Measurements from ENCODE around the gene STK11.

STK11 gene

GRCh38 chr19:1247748-1248138, 42.2 kb downstream of the STK11 start:
- H4K8ac ChIP-seq (ENCODE audit: low read depth, low read length), result no peak overlapping the region
- no CpG with 5 or more reads among the region's 8 CpGs for WGBS, 2 donors (ENCODE audit: extremely low coverage in 2 of 2, insufficient read length in 2 of 2, insufficient replicate concordance in 1 of 2)

GRCh38 chr19:1248139-1248785, 42.7 kb downstream of the STK11 start, which contains the start of gene MIDN:
Gene MIDN, plus strand, starts transcription at chr19:1248583. Its CDS starts 1,714 bp downstream, at chr19:1250297.
- peaks cover 19% of the 10 kb centered on the region for H3K79me1 ChIP-seq (ENCODE audit: low read depth, low read length)
- peak within 1 kb of the TSS; percentile 93 for H2BK5ac ChIP-seq (ENCODE audit: low read length)
- DNase-seq (ENCODE audit: low spot score), result no peak

More at GRCh38 chr19:1247748-1248138, 42.2 kb downstream of the STK11 start:
- H2AK5ac ChIP-seq (ENCODE audit: low read depth, low read length), result peak overlapping the region; percentile 94
- H3K36me3 ChIP-seq (replicated peaks in 1 of 2; ENCODE audit: control insufficient read depth in 2 of 2, insufficient read depth in 2 of 2, low read length in 2 of 2), result peaks cover 10 to 24% of the 10 kb centered on the region in 2 donors
- peak overlapping the region; percentile 93 for H2BK12ac ChIP-seq (ENCODE audit: low read length)
- H3K9me3 ChIP-seq (replicated peaks in 1 of 2; ENCODE audit: control insufficient read depth in 2 of 2, insufficient read depth in 1 of 2, low read depth in 1 of 2, low read length in 2 of 2), result no peaks in the 10 kb centered on the region
- peak overlapping the region; percentile 64 for H3K9ac ChIP-seq (ENCODE audit: low read depth, low read length, poor library complexity)
- peak overlapping the region; percentile 95 for H3K18ac ChIP-seq (ENCODE audit: low read length)
- H3K27ac ChIP-seq (replicated peaks; ENCODE audit: low read length), result peak overlapping the region; percentile 59
- no peaks in the 10 kb centered on the region for H3K27me3 ChIP-seq (ENCODE audit: control insufficient read depth in 3 of 3, insufficient read depth in 3 of 3, low read depth in 1 of 3, low read length in 3 of 3)
- H3K79me1 ChIP-seq (ENCODE audit: low read depth, low read length), result peaks cover 15% of the 10 kb centered on the region
- H3K4ac ChIP-seq (ENCODE audit: low read length), result no peak overlapping the region
- H3K14ac ChIP-seq (ENCODE audit: low read length), result no peak overlapping the region
- no peak for DNase-seq (ENCODE audit: low spot score)
- peak overlapping the region; percentile 54 for H2BK15ac ChIP-seq (ENCODE audit: low read length)
- peak overlapping the region; percentile 73 for H3K4me2 ChIP-seq (ENCODE audit: insufficient read depth, low read length, poor library complexity, severe bottlenecking)
- no peak overlapping the region for H2AFZ ChIP-seq (ENCODE audit: low read length)
- H4K91ac ChIP-seq (ENCODE audit: low read depth, low read length, poor library complexity), result no peak overlapping the region
- peak overlapping the region; percentile 56 for H2BK120ac ChIP-seq (ENCODE audit: low read depth, low read length)
- peak overlapping the region; percentile 78 to 98 for H3K4me3 ChIP-seq (ENCODE audit: low read length in 2 of 2)
- peak overlapping the region; percentile 93 for H2BK5ac ChIP-seq (ENCODE audit: low read length)
- H3K23ac ChIP-seq (ENCODE audit: low read depth, low read length, poor library complexity), result peak overlapping the region; percentile 34
- peaks cover 14 to 32% of the 10 kb centered on the region in 2 donors for H3K4me1 ChIP-seq (ENCODE audit: control insufficient read depth in 2 of 2, insufficient read depth in 1 of 2, low read depth in 1 of 2, low read length in 2 of 2)

GRCh38 chr19:1248786-1249297, 43.3 kb downstream of the STK11 start:
- Histone ChIP-seq H3K36me3 (replicated peaks in 1 of 2; ENCODE audit: control insufficient read depth in 2 of 2, insufficient read depth in 2 of 2, low read length in 2 of 2) (peaks cover 16 to 34% of the 10 kb centered on the region in 2 donors), H3K4me2 (ENCODE audit: insufficient read depth, low read length, poor library complexity, severe bottlenecking) (peak overlapping the region; percentile 64), H3K23ac (ENCODE audit: low read depth, low read length, poor library complexity) (peak overlapping the region; percentile 97), H3K27me3 (ENCODE audit: control insufficient read depth in 3 of 3, insufficient read depth in 3 of 3, low read depth in 1 of 3, low read length in 3 of 3) (no peaks in the 10 kb centered on the region), H3K4ac (ENCODE audit: low read length) (peak overlapping the region; percentile 53), H2BK12ac (ENCODE audit: low read length) (no peak overlapping the region), H3K9ac (ENCODE audit: low read depth, low read length, poor library complexity) (peak overlapping the region; percentile 91), H3K9me3 (replicated peaks in 1 of 2; ENCODE audit: control insufficient read depth in 2 of 2, insufficient read depth in 1 of 2, low read depth in 1 of 2, low read length in 2 of 2) (no peaks in the 10 kb centered on the region), H3K14ac (ENCODE audit: low read length) (no peak overlapping the region), H2BK5ac (ENCODE audit: low read length) (peak overlapping the region; percentile 93), H3K18ac (ENCODE audit: low read length) (peak overlapping the region; percentile 98), H2AFZ (ENCODE audit: low read length) (peak overlapping the region; percentile 86), H3K27ac (replicated peaks; ENCODE audit: low read length) (peak overlapping the region; percentile 95), H4K8ac (ENCODE audit: low read depth, low read length) (no peak overlapping the region), H2AK5ac (ENCODE audit: low read depth, low read length) (peak overlapping the region; percentile 92), H3K4me3 (ENCODE audit: low read length in 2 of 2) (peak overlapping the region; percentile 95 to 98), H3K4me1 (ENCODE audit: control insufficient read depth in 2 of 2, insufficient read depth in 1 of 2, low read depth in 1 of 2, low read length in 2 of 2) (peaks cover 14 to 38% of the 10 kb centered on the region in 2 donors), H4K91ac (ENCODE audit: low read depth, low read length, poor library complexity) (no peak overlapping the region), H2BK120ac (ENCODE audit: low read depth, low read length) (peak overlapping the region; percentile 87), H2BK15ac (ENCODE audit: low read length) (peak overlapping the region; percentile 83), H3K79me1 (ENCODE audit: low read depth, low read length) (peaks cover 21% of the 10 kb centered on the region)
- no CpG with 5 or more reads among the region's 74 CpGs for WGBS, 2 donors (ENCODE audit: extremely low coverage in 2 of 2, insufficient read length in 2 of 2, insufficient replicate concordance in 1 of 2)
- DNase-seq (ENCODE audit: low spot score), result no peak

More at GRCh38 chr19:1248139-1248785, 42.7 kb downstream of the STK11 start, which contains the start of gene MIDN:
- Histone ChIP-seq H4K8ac (ENCODE audit: low read depth, low read length) (no peak within 1 kb of the TSS), H3K9me3 (replicated peaks in 1 of 2; ENCODE audit: control insufficient read depth in 2 of 2, insufficient read depth in 1 of 2, low read depth in 1 of 2, low read length in 2 of 2) (no peaks in the 10 kb centered on the region), H3K9ac (ENCODE audit: low read depth, low read length, poor library complexity) (peak within 1 kb of the TSS; percentile 91), H2AK5ac (ENCODE audit: low read depth, low read length) (peak within 1 kb of the TSS; percentile 94), H3K18ac (ENCODE audit: low read length) (peak within 1 kb of the TSS; percentile 99), H3K14ac (ENCODE audit: low read length) (peak within 1 kb of the TSS; percentile 82), H2AFZ (ENCODE audit: low read length) (peak within 1 kb of the TSS; percentile 86), H3K27me3 (ENCODE audit: control insufficient read depth in 3 of 3, insufficient read depth in 3 of 3, low read depth in 1 of 3, low read length in 3 of 3) (no peaks in the 10 kb centered on the region), H3K4me2 (ENCODE audit: insufficient read depth, low read length, poor library complexity, severe bottlenecking) (peak within 1 kb of the TSS; percentile 73), H2BK15ac (ENCODE audit: low read length) (peak within 1 kb of the TSS; percentile 85), H2BK12ac (ENCODE audit: low read length) (peak within 1 kb of the TSS; percentile 93), H3K4ac (ENCODE audit: low read length) (peak within 1 kb of the TSS; percentile 53), H3K4me1 (ENCODE audit: control insufficient read depth in 2 of 2, insufficient read depth in 1 of 2, low read depth in 1 of 2, low read length in 2 of 2) (peaks cover 14 to 33% of the 10 kb centered on the region in 2 donors), H4K91ac (ENCODE audit: low read depth, low read length, poor library complexity) (peak within 1 kb of the TSS; percentile 95), H2BK120ac (ENCODE audit: low read depth, low read length) (peak within 1 kb of the TSS; percentile 87), H3K27ac (replicated peaks; ENCODE audit: low read length) (peak within 1 kb of the TSS; percentile 95), H3K23ac (ENCODE audit: low read depth, low read length, poor library complexity) (peak within 1 kb of the TSS; percentile 97), H3K4me3 (ENCODE audit: low read length in 2 of 2) (peak within 1 kb of the TSS; percentile 95 to 98), H3K36me3 (replicated peaks in 1 of 2; ENCODE audit: control insufficient read depth in 2 of 2, insufficient read depth in 2 of 2, low read length in 2 of 2) (peaks cover 10 to 30% of the 10 kb centered on the region in 2 donors)
- no CpG with 5 or more reads among the region's 60 CpGs for WGBS, 2 donors (ENCODE audit: extremely low coverage in 2 of 2, insufficient read length in 2 of 2, insufficient replicate concordance in 1 of 2)

Data from neuronal stem cell (in vitro differentiated cells).